OCI-LY3 (cell line): ENCODE measurements around the gene UQCC5.

Source experiments
- CTCF ChIP-seq: fragments of 200-600, 300-600 bp; sonication (generic); IDR thresholded peaks from 2 replicates; pipeline ENCODE4 v1.5.1; 2014; ENCODE audit warnings: antibody characterized with exemption, low read length, low read depth
- EZH2phosphoT487 ChIP-seq: fragments of 200-600 bp; shearing (Covaris generic); IDR thresholded peaks from 2 replicates; pipeline ENCODE4 v1.6.1; 2018; ENCODE audit warnings: antibody characterized with exemption, mixed run types, low read depth

- TF ChIP-seq CTCF, result no peak
- TF ChIP-seq EZH2phosphoT487, result no peak
Observed at GRCh38 chr3:52494445-52494844, 42.0 kb upstream of the UQCC5 start.
